H1 (cell line): ENCODE measurements around the gene PPP4R1. TPM values are rescaled to one million over a fixed set of nuclear protein-coding genes. Genes with fewer than 3 reads are reported as not detected.

Source experiments
- EZH2 ChIP-seq: fragments of 200-600 bp; sonication (generic); IDR thresholded peaks from 2 replicates; pipeline ENCODE4 v1.7.1; 2012; ENCODE audit warnings: low read depth, mild to moderate bottlenecking, moderate library complexity, low read length, inconsistent platforms; ENCODE audit not compliant: severe bottlenecking
- FOSL1 ChIP-seq: IDR thresholded peaks from 2 replicates; pipeline ENCODE4 v1.6.1; 2011; ENCODE audit warnings: mild to moderate bottlenecking, low read depth, low read length, moderate library complexity; ENCODE audit not compliant: insufficient read depth
- KDM1A ChIP-seq: fragments of 200-600, 300-600 bp; sonication (generic); IDR thresholded peaks from 2 replicates; pipeline ENCODE4 v1.7.1; 2016; ENCODE audit warnings: mild to moderate bottlenecking, low read length, borderline replicate concordance
- RFX5 ChIP-seq: IDR thresholded peaks from 2 replicates; pipeline ENCODE4 v1.6.1; 2011; ENCODE audit warnings: low read depth, low read length, improper control_type of control experiment, borderline replicate concordance
- USF2 ChIP-seq: IDR thresholded peaks from 2 replicates; pipeline ENCODE4 v1.6.1; 2011; ENCODE audit warnings: low read length, improper control_type of control experiment
- polyA plus RNA-seq, 7 experiments: library from polyadenylated mRNA; depleted of rRNA in 3 of 7; stranded (reverse) in 5 of 7; unstranded in 2 of 7; fragments of >200 nt in 5 of 7; fragments of 200-250 nt in 2 of 7; gene quantifications; 1 replicate in 5 of 7; 2 replicates in 1 of 7; 4 replicates in 1 of 7; pipeline versions ENCODE4 v1.2.1 to v1.2.3, GENCODE V29; 2011 to 2013; ENCODE audit warnings: missing spikeins in 2 of 7, mixed read lengths in 2 of 7
- total RNA-seq: library from RNA; stranded (reverse); fragmentation: NEBNext Ultra II Directional; extraction: Animal tissue kit (Norgen Biotek cat#: 25700); gene quantifications from 2 replicates; pipeline ENCODE4 v1.2.1, GENCODE V29; 2021

PPP4R1 gene
- total and polyA plus RNA-seq, 2 of the 8 experiments (the other 6 are each of a cell fraction or from before 2014, with no cell fraction given): 67.4 to 96.1 TPM

GRCh38 chr18:9653390-9653789 is 39.0 kb upstream of the PPP4R1 start (continued):
- TF ChIP-seq USF2 (no peak), FOSL1 (no peak), KDM1A (no peak), RFX5 (no peak), EZH2 (no peak)
